Thyroid gland (tissue), 4 donors: ENCODE data around the gene P2RX4. TPM values are rescaled to one million over a fixed set of nuclear protein-coding genes. Genes with fewer than 3 reads are reported as not detected.

ENCODE experiments used
- DNase-seq, 2 donors: peaks; one replicate each; pipeline ENCODE4 v3.0.0-alpha.2; 2019
- H3K27ac ChIP-seq, 3 donors: fragments of 200-600 bp; sonication (generic); 1 replicate in 2 of 3; 2 replicates in 1 of 3; pipeline ENCODE4 v1.5.1; 2016 to 2019; ENCODE audit warnings: mild to moderate bottlenecking in 1 of 3, moderate library complexity in 1 of 3
- H3K27me3 ChIP-seq: fragments of 200-600 bp; sonication (generic); one replicate; pipeline ENCODE4 v1.5.1; 2019
- H3K36me3 ChIP-seq, 2 donors: fragments of 200-600 bp; sonication (generic); one replicate each; pipeline ENCODE4 v1.5.1; 2016 to 2019
- H3K4me1 ChIP-seq, 2 donors: fragments of 200-600 bp; sonication (generic); one replicate each; pipeline ENCODE4 v1.5.1; 2017 to 2019
- H3K4me3 ChIP-seq, 3 donors: fragments of 200-600 bp; sonication (generic); replicated peaks in 1 of 3; 1 replicate in 2 of 3; 2 replicates in 1 of 3; pipeline ENCODE4 v1.5.1; 2016; ENCODE audit warnings: mild to moderate bottlenecking in 1 of 3
- H3K9me3 ChIP-seq: fragments of 200-600 bp; sonication (generic); one replicate; pipeline ENCODE4 v1.5.1; 2017
- CTCF ChIP-seq, 6 experiments: fragments of 200-600 bp in 3 of 6; fragments of 450-650 bp in 3 of 6; sonication (generic) in 3 of 6; IDR thresholded peaks; one replicate each; pipeline ENCODE4 v1.5.1; 2016 to 2019; ENCODE audit warnings: antibody characterized with exemption in 6 of 6, mild to moderate bottlenecking in 2 of 6, inconsistent platforms in 1 of 6, moderate library complexity in 1 of 6
- POLR2A ChIP-seq, 2 donors: fragments of 450-650 bp; IDR thresholded peaks; one replicate each; pipeline ENCODE4 v1.6.1; 2017; ENCODE audit warnings: antibody characterized with exemption in 2 of 2, mild to moderate bottlenecking in 2 of 2, moderate library complexity in 1 of 2
- WGBS, 2 donors: methylation state at CpG; one replicate each; pipeline ENCODE4 v1.1.5; 2017; 5-methylcytosine and 5-hydroxymethylcytosine counted together
- intact Hi-C: fragments of 100-400 bp; cut with DNase I; formaldehyde crosslinking; loops from one replicate; pipeline ENCODE4 v1.15.1; 2023
- total RNA-seq, 4 donors: library from RNA; depleted of rRNA; stranded (reverse); fragments of >200 nt; gene quantifications; one replicate each; pipeline ENCODE4 v1.2.3, GENCODE V29; 2016

P2RX4 gene
- total RNA-seq, 4 donors from 2014 or later, result 36.8 to 87.3 (median 56.1) TPM

DNA sequence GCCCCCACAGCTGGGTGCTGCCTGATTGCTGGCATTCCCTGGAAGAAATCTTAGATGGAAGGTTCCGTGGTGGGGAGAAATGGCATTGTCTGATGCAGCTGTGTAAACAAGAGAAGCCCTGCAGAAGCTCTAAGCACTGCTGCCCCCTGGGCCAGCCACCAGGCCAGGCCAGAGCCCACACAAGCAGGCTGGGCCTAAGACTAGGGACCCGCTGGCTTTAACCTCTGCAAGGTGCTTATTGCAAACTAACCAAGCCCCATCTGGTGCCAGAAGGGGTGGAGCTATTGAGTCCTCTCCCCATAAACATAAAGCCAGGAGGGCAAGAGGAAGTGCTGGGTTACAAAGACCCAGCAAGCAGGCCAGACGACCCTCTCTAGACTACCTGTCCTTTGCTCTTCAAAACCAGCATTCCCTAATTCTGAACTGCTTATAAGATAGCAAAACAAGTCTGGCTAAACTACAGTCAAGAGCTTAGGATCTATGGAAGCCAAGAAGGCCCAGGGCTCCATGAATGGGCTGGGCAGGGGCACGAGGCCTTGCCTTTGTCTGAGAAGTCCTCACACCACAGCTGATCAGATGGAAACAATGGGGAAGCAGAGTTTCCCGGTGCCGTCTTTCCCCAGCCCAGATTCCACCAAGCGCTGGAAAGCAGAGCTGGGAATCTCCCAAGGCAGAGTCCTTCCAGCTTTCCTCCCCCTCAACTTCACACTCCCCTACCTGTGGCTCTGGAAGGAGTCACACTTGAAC, 28.8 kb downstream of the P2RX4 start:
- no peak overlapping the region for H3K27ac ChIP-seq
- no peak overlapping the region for H3K4me3 ChIP-seq
- intact Hi-C loops, result no loop called here
- H3K27me3 ChIP-seq, result no peaks in the 10 kb centered on the region
- DNase-seq, result no peak
- no peaks in the 10 kb centered on the region for H3K9me3 ChIP-seq
- TF ChIP-seq POLR2A (IDR thresholded peaks at IDR 0.05) (no peak), CTCF (IDR thresholded peaks at IDR 0.05) (no peak)
- WGBS, 2 donors, result 69 to 73% methylated on average over 5 to 7 of the region's 7 CpGs
- no peaks in the 10 kb centered on the region for H3K4me1 ChIP-seq
- peaks cover under 1 to 3% of the 10 kb centered on the region in 2 donors for H3K36me3 ChIP-seq

DNA sequence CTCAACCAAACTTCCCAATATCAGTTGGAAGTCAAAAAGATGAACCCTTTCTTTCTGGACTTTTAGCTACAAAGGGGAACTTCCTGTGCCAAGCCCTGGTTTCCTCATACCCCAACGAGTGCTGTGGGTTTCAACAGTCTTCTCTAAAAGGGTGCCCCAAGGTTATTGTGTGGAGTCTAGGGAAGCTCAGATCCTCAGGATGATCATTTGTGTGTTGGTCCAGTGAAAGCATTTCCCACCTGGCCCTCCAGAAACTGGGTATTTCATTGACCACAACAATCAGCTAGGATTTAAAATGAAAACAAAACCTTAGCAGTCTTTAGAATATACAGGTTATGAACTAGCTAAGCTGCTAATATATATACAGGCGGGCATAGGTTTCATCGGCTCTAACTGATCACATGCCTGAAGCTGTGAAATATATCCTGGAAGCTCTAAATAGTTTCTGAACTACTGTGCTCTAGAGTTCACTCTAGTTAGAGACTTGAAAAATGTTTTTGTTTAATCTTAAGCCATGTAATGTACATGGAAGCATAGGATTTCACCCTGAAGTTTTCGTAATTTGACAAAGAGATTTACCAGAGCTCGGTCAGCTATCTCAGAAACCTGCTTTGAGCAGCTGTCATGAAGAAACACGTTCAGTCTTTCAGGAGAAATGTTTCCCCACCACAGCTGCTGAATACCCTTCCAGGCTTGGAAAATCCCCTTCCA, 29.6 kb downstream of the P2RX4 start:
- no peaks in the 10 kb centered on the region for H3K27me3 ChIP-seq
- intact Hi-C loops, result no loop called here
- H3K36me3 ChIP-seq, result peaks cover 8% of the 10 kb centered on the region in 2 donors
- TF ChIP-seq CTCF (IDR thresholded peaks at IDR 0.05) (no peak), POLR2A (IDR thresholded peaks at IDR 0.05) (no peak)
- H3K27ac ChIP-seq, result no peak overlapping the region
- H3K4me3 ChIP-seq, result no peak overlapping the region
- no peaks in the 10 kb centered on the region for H3K9me3 ChIP-seq
- no peaks in the 10 kb centered on the region for H3K4me1 ChIP-seq
- WGBS, 2 donors, result 87 to 94% methylated on average over 6 of the region's 6 CpGs
- DNase-seq, result no peak

DNA sequence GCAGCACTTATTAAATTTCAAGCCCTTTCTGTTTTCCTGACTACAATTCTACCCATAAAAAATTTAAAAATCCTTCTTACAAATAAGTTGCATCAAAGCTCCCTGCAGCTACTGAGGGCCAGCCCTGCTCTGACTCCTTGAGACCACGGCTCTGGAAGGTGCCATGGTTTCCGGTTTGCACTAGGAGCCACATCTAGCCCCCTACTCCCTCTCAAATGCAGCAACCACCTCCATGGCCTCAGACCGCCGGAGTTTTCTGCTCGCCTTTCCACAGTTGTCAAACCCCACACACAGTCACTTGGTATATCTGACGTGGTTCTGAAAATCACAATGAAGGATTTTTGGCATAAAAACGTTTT, 30.1 kb downstream of the P2RX4 start:
- Histone ChIP-seq H3K27me3 (no peaks in the 10 kb centered on the region), H3K4me3 (no peak overlapping the region), H3K4me1 (no peaks in the 10 kb centered on the region), H3K27ac (no peak overlapping the region), H3K9me3 (no peaks in the 10 kb centered on the region), H3K36me3 (peaks cover 8 to 13% of the 10 kb centered on the region in 2 donors)
- intact Hi-C loops, result no loop called here
- 83 to 88% methylated on average over 7 of the region's 7 CpGs for WGBS, 2 donors
- TF ChIP-seq CTCF (IDR thresholded peaks at IDR 0.05), result no peak
- no peak for TF ChIP-seq POLR2A (IDR thresholded peaks at IDR 0.05)
- no peak for DNase-seq

GRCh38 chr12:121240484-121241101, 30.7 kb downstream of the P2RX4 start:
- WGBS, 2 donors, result 47 to 52% methylated on average over 33 to 38 of the region's 38 CpGs
- Histone ChIP-seq H3K9me3 (no peaks in the 10 kb centered on the region), H3K4me3 (no peak overlapping the region), H3K27me3 (no peaks in the 10 kb centered on the region), H3K27ac (no peak overlapping the region), H3K4me1 (no peaks in the 10 kb centered on the region), H3K36me3 (peaks cover 8 to 13% of the 10 kb centered on the region in 2 donors)
- intact Hi-C loops, result no loop called here
- DNase-seq, result peak; percentile 49 to 60
- no peak for TF ChIP-seq CTCF (IDR thresholded peaks at IDR 0.05)
- TF ChIP-seq POLR2A (IDR thresholded peaks at IDR 0.05), result no peak
